HG03354 (cell line): Measurements from ENCODE around the gene TNFRSF12A.
A peak's percentile ranks its signal among the peaks of the same experiment; 100 is the strongest.
"Not testable (repeated sequence)": the region's sequence is repeated elsewhere in the genome, so short reads cannot be mapped to it uniquely, and the experiment has no call there.

Experiments
- ATAC-seq: cut with Tn5 transposase; IDR thresholded peaks from one replicate; pipeline ENCODE4 v1.9.1; 2021; ENCODE audit warnings: mild to moderate bottlenecking; ENCODE audit not compliant: unreplicated experiment, poor library complexity, severe bottlenecking

TNFRSF12A gene

GRCh38 chr16:3059041-3059722 is 39.0 kb downstream of the TNFRSF12A start:
- peak; percentile 87 for ATAC-seq

- no peak for ATAC-seq
Measured at GRCh38 chr16:3059723-3060242, 39.6 kb downstream of the TNFRSF12A start.

GRCh38 chr16:3060339-3061127 is 40.4 kb downstream of the TNFRSF12A start:
- no peak for ATAC-seq

GRCh38 chr16:3062553-3062952 is 42.4 kb downstream of the TNFRSF12A start:
- no peak for ATAC-seq

GRCh38 chr16:3063625-3064386 is 43.6 kb downstream of the TNFRSF12A start:
- no peak for ATAC-seq

GRCh38 chr16:3065069-3065741 is 45.0 kb downstream of the TNFRSF12A start, which contains the start of gene IL32:
Gene IL32, plus strand, starts transcription at chr16:3065640. Its CDS starts 172 bp downstream, at chr16:3065812.
- ATAC-seq, result no peak

GRCh38 chr16:3065742-3066439 is 45.7 kb downstream of the TNFRSF12A start:
- ATAC-seq, result no peak

GRCh38 chr16:3066440-3066748 is 46.2 kb downstream of the TNFRSF12A start:
- ATAC-seq, result no peak

- no peak for ATAC-seq
Measured at GRCh38 chr16:3068487-3068886, 48.3 kb downstream of the TNFRSF12A start.

- not testable (repeated sequence) for ATAC-seq
Measured at GRCh38 chr16:3069146-3069545, 49.0 kb downstream of the TNFRSF12A start.

- no peak for ATAC-seq
Measured at GRCh38 chr16:3070608-3071111, 50.5 kb downstream of the TNFRSF12A start.

- ATAC-seq, result no peak
Measured at GRCh38 chr16:3071655-3072054, 51.5 kb downstream of the TNFRSF12A start.
